Mesenchymal stem cell (in vitro differentiated cells and primary cell): ENCODE measurements around the gene C10orf67.

Experiments
- DNase-seq: peaks from one replicate; pipeline ENCODE4 v3.0.0-alpha.2; 2013
- H2AFZ ChIP-seq: one replicate; pipeline ENCODE4 v1.6.1; 2013; ENCODE audit warnings: low read depth, mild to moderate bottlenecking, control low read depth, inconsistent platforms, low read length, moderate library complexity
- H2AK5ac ChIP-seq: 2 replicates; pipeline ENCODE4 v1.6.1; 2013; ENCODE audit warnings: low read length, moderate library complexity, mild to moderate bottlenecking, inconsistent platforms; ENCODE audit not compliant: severe bottlenecking
- H2BK120ac ChIP-seq: one replicate; pipeline ENCODE4 v1.6.1; 2013; ENCODE audit warnings: low read depth, mild to moderate bottlenecking, inconsistent platforms, low read length, moderate library complexity
- H2BK12ac ChIP-seq, 2 experiments: one replicate each; pipeline ENCODE4 v1.6.1; 2013; ENCODE audit warnings: inconsistent platforms in 2 of 2, low read length in 2 of 2, mild to moderate bottlenecking in 2 of 2, moderate library complexity in 2 of 2, control low read depth in 1 of 2
- H2BK15ac ChIP-seq: one replicate; pipeline ENCODE4 v1.6.1; 2013; ENCODE audit warnings: mild to moderate bottlenecking, low read depth, inconsistent platforms; ENCODE audit not compliant: poor library complexity, severe bottlenecking
- H2BK5ac ChIP-seq: 2 replicates; pipeline ENCODE4 v1.6.1; 2013; ENCODE audit warnings: low read depth, mild to moderate bottlenecking, low read length, control low read depth, inconsistent platforms; ENCODE audit not compliant: poor library complexity, severe bottlenecking
- H3K14ac ChIP-seq, 2 experiments: one replicate each; pipeline ENCODE4 v1.6.1; 2013; ENCODE audit warnings: inconsistent platforms in 2 of 2, low read length in 2 of 2, control low read depth in 1 of 2, mild to moderate bottlenecking in 1 of 2, moderate library complexity in 1 of 2
- H3K18ac ChIP-seq, 2 experiments: one replicate each; pipeline ENCODE4 v1.6.1; 2013; ENCODE audit warnings: inconsistent platforms in 2 of 2, low read length in 2 of 2, control low read depth in 1 of 2, low read depth in 1 of 2, mild to moderate bottlenecking in 1 of 2
- H3K23ac ChIP-seq, 2 experiments: one replicate each; pipeline ENCODE4 v1.6.1; 2013; ENCODE audit warnings: inconsistent platforms in 2 of 2, low read length in 2 of 2, mild to moderate bottlenecking in 2 of 2, moderate library complexity in 2 of 2, control low read depth in 1 of 2
- H3K27ac ChIP-seq: 2 replicates; pipeline ENCODE4 v1.5.1; 2013; ENCODE audit warnings: mild to moderate bottlenecking, moderate library complexity, low read length, control low read depth, inconsistent platforms; ENCODE audit not compliant: poor library complexity, severe bottlenecking
- H3K27me3 ChIP-seq, 2 experiments: 2 replicates each; pipeline versions ENCODE4 v1.6.1 to v1.7.0; 2013; ENCODE audit warnings: low read length in 2 of 2, mild to moderate bottlenecking in 2 of 2, moderate library complexity in 2 of 2, control low read depth in 1 of 2, inconsistent platforms in 1 of 2; ENCODE audit not compliant: control insufficient read depth in 1 of 2, insufficient read depth in 1 of 2
- H3K36me3 ChIP-seq, 2 experiments: 2 replicates each; pipeline versions ENCODE4 v1.6.1 to v1.7.0; 2013; ENCODE audit warnings: low read length in 2 of 2, control low read depth in 1 of 2, inconsistent platforms in 1 of 2, low read depth in 1 of 2, mild to moderate bottlenecking in 1 of 2; ENCODE audit not compliant: insufficient read depth in 2 of 2, control insufficient read depth in 1 of 2
- H3K4ac ChIP-seq, 2 experiments: one replicate each; pipeline ENCODE4 v1.6.1; 2013; ENCODE audit warnings: inconsistent platforms in 2 of 2, low read length in 2 of 2, mild to moderate bottlenecking in 2 of 2, moderate library complexity in 2 of 2, control low read depth in 1 of 2, low read depth in 1 of 2
- H3K4me1 ChIP-seq: 2 replicates; pipeline ENCODE4 v1.6.1; 2013; ENCODE audit warnings: low read depth, low read length, control low read depth; ENCODE audit not compliant: control insufficient read depth, insufficient read depth
- H3K4me2 ChIP-seq: 2 replicates; pipeline ENCODE4 v1.6.1; 2013; ENCODE audit warnings: low read length, mild to moderate bottlenecking, inconsistent platforms; ENCODE audit not compliant: poor library complexity, severe bottlenecking
- H3K4me3 ChIP-seq, 2 experiments: 2 replicates each; pipeline versions ENCODE4 v1.5.1 to v1.7.0; 2013; ENCODE audit warnings: low read length in 2 of 2, mild to moderate bottlenecking in 2 of 2, control low read depth in 1 of 2, low read depth in 1 of 2; ENCODE audit not compliant: insufficient read depth in 1 of 2
- H3K79me1 ChIP-seq: replicated peaks from 2 replicates; pipeline ENCODE4 v1.6.1; 2013; ENCODE audit warnings: mild to moderate bottlenecking, control low read depth, low read length, inconsistent platforms; ENCODE audit not compliant: poor library complexity, severe bottlenecking
- H3K9ac ChIP-seq: 2 replicates; pipeline ENCODE4 v1.7.0; 2013; ENCODE audit warnings: mild to moderate bottlenecking, low read length, moderate library complexity
- H3K9me3 ChIP-seq: 2 replicates; pipeline ENCODE4 v1.7.0; 2013; ENCODE audit warnings: mild to moderate bottlenecking, low read length; ENCODE audit not compliant: control insufficient read depth
- H4K8ac ChIP-seq: one replicate; pipeline ENCODE4 v1.6.1; 2013; ENCODE audit warnings: inconsistent platforms, mild to moderate bottlenecking, low read length, moderate library complexity
- H4K91ac ChIP-seq: one replicate; pipeline ENCODE4 v1.6.1; 2013; ENCODE audit warnings: mild to moderate bottlenecking, low read length, inconsistent platforms
- WGBS: methylation state at CpG from one replicate; pipeline ENCODE4 v1.1.7; 2013; ENCODE audit warnings: mixed read lengths; 5-methylcytosine and 5-hydroxymethylcytosine counted together

C10orf67 gene

GRCh38 chr10:23172429-23173213 lies 172.0 kb downstream of the C10orf67 start:
- Histone ChIP-seq H3K4ac (no peak overlapping the region), H3K9me3 (no peaks in the 10 kb centered on the region), H4K91ac (no peak overlapping the region), H2BK120ac (no peak overlapping the region), H3K4me2 (no peak overlapping the region), H3K9ac (no peak overlapping the region), H2AK5ac (no peak overlapping the region), H3K27me3 (peaks cover 66 to 82% of the 10 kb centered on the region in 2 experiments), H3K79me1 (no peaks in the 10 kb centered on the region), H3K4me1 (peaks cover 10% of the 10 kb centered on the region), H2BK15ac (no peak overlapping the region), H3K23ac (no peak overlapping the region), H3K18ac (no peak overlapping the region), H3K14ac (no peak overlapping the region), H3K4me3 (peak overlapping the region in 1 of 2 experiments; percentile 10), H3K36me3 (no peaks in the 10 kb centered on the region), H2AFZ (no peak overlapping the region), H2BK12ac (no peak overlapping the region), H3K27ac (no peak overlapping the region), H4K8ac (no peak overlapping the region), H2BK5ac (no peak overlapping the region)
- 4% methylated on average over 36 of the region's 41 CpGs for WGBS
- no peak for DNase-seq

GRCh38 chr10:23171232-23171876 lies 173.2 kb downstream of the C10orf67 start:
- H3K18ac ChIP-seq: no peak overlapping the region
- no peak overlapping the region for H4K91ac ChIP-seq
- WGBS: 17% methylated on average over 24 of the region's 26 CpGs
- no peaks in the 10 kb centered on the region for H3K79me1 ChIP-seq
- no peak overlapping the region for H3K23ac ChIP-seq
- no peaks in the 10 kb centered on the region for H3K9me3 ChIP-seq
- no peak overlapping the region for H4K8ac ChIP-seq
- no peak overlapping the region for H2BK5ac ChIP-seq
- H3K9ac ChIP-seq: no peak overlapping the region
- H2BK120ac ChIP-seq: no peak overlapping the region
- H3K36me3 ChIP-seq: no peaks in the 10 kb centered on the region
- no peak overlapping the region for H3K4me2 ChIP-seq
- DNase-seq: peak; percentile 30
- no peak overlapping the region for H2BK15ac ChIP-seq
- no peak overlapping the region for H2BK12ac ChIP-seq
- no peak overlapping the region for H2AFZ ChIP-seq
- no peak overlapping the region for H3K4ac ChIP-seq
- peaks cover 10% of the 10 kb centered on the region for H3K4me1 ChIP-seq
- no peak overlapping the region for H3K4me3 ChIP-seq
- no peak overlapping the region for H2AK5ac ChIP-seq
- H3K14ac ChIP-seq: no peak overlapping the region
- no peak overlapping the region for H3K27ac ChIP-seq
- H3K27me3 ChIP-seq: peaks cover 59 to 70% of the 10 kb centered on the region in 2 experiments

- Histone ChIP-seq H4K8ac (no peak overlapping the region), H3K27me3 (peaks cover 15 to 46% of the 10 kb centered on the region in 2 experiments), H3K9ac (no peak overlapping the region), H3K27ac (no peak overlapping the region), H2BK5ac (no peak overlapping the region), H3K4me3 (no peak overlapping the region), H2BK15ac (no peak overlapping the region), H2AK5ac (no peak overlapping the region), H3K23ac (no peak overlapping the region), H3K4me2 (no peak overlapping the region), H3K79me1 (no peaks in the 10 kb centered on the region), H2BK120ac (no peak overlapping the region), H3K4me1 (peaks cover 6% of the 10 kb centered on the region), H3K18ac (no peak overlapping the region), H2BK12ac (no peak overlapping the region), H3K14ac (no peak overlapping the region), H2AFZ (no peak overlapping the region), H3K36me3 (no peaks in the 10 kb centered on the region), H4K91ac (no peak overlapping the region), H3K4ac (no peak overlapping the region), H3K9me3 (no peaks in the 10 kb centered on the region)
- peak; percentile 65 for DNase-seq
- 0% methylated on average over 3 of the region's 5 CpGs for WGBS
Observed at GRCh38 chr10:23158370-23158769, 186.2 kb downstream of the C10orf67 start.

GRCh38 chr10:23157691-23158369 lies 186.8 kb downstream of the C10orf67 start:
- Histone ChIP-seq H2AFZ (no peak overlapping the region), H4K8ac (no peak overlapping the region), H3K4me2 (no peak overlapping the region), H2BK12ac (no peak overlapping the region), H3K36me3 (no peaks in the 10 kb centered on the region), H3K27me3 (peaks cover 13 to 46% of the 10 kb centered on the region in 2 experiments), H2BK15ac (no peak overlapping the region), H3K4me3 (no peak overlapping the region), H4K91ac (no peak overlapping the region), H2BK120ac (no peak overlapping the region), H2BK5ac (no peak overlapping the region), H3K4ac (no peak overlapping the region), H3K79me1 (no peaks in the 10 kb centered on the region), H3K14ac (no peak overlapping the region), H3K9ac (no peak overlapping the region), H3K27ac (no peak overlapping the region), H3K23ac (no peak overlapping the region), H2AK5ac (no peak overlapping the region), H3K18ac (no peak overlapping the region), H3K9me3 (no peaks in the 10 kb centered on the region), H3K4me1 (peaks cover 6% of the 10 kb centered on the region)
- WGBS: 36% methylated on average over 4 of the region's 12 CpGs
- DNase-seq: peak; percentile 63
